GM19438 (cell line): ENCODE data around the gene WNT7A.

Source experiments
- ATAC-seq: cut with Tn5 transposase; IDR thresholded peaks from one replicate; pipeline ENCODE4 v1.9.1; 2021; ENCODE audit warnings: low read depth; ENCODE audit not compliant: unreplicated experiment

Gene WNT7A

GRCh38 chr3:13776253-13777050 lies 103.4 kb downstream of the WNT7A start:
- ATAC-seq = no peak

- no peak for ATAC-seq
Observed at GRCh38 chr3:13772885-13773745, 106.8 kb downstream of the WNT7A start.

DNA sequence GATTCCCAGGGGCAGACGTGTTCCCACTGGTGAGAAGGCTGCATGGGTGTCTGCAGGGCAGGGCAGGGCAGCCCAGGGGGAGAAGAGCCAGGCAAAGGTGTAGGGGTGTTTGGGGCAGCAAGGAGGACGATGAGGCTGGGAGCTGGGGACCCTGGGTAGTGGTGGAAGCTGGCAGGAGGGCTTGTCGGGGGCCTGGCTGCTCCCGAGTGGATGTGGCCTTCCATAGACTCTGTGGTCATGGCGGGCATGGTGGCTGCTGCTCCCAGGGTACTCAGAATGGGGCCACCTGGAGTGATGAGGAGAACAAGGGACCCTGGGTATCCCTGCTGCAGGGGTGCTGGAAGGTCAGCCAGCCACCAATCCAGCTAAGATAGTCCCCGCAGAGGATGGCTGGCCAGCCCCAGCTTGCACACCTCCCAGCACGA lies 107.5 kb downstream of the WNT7A start:
- no peak for ATAC-seq

- ATAC-seq = no peak
Observed at GRCh38 chr3:13771496-13771895, 108.4 kb downstream of the WNT7A start.

DNA sequence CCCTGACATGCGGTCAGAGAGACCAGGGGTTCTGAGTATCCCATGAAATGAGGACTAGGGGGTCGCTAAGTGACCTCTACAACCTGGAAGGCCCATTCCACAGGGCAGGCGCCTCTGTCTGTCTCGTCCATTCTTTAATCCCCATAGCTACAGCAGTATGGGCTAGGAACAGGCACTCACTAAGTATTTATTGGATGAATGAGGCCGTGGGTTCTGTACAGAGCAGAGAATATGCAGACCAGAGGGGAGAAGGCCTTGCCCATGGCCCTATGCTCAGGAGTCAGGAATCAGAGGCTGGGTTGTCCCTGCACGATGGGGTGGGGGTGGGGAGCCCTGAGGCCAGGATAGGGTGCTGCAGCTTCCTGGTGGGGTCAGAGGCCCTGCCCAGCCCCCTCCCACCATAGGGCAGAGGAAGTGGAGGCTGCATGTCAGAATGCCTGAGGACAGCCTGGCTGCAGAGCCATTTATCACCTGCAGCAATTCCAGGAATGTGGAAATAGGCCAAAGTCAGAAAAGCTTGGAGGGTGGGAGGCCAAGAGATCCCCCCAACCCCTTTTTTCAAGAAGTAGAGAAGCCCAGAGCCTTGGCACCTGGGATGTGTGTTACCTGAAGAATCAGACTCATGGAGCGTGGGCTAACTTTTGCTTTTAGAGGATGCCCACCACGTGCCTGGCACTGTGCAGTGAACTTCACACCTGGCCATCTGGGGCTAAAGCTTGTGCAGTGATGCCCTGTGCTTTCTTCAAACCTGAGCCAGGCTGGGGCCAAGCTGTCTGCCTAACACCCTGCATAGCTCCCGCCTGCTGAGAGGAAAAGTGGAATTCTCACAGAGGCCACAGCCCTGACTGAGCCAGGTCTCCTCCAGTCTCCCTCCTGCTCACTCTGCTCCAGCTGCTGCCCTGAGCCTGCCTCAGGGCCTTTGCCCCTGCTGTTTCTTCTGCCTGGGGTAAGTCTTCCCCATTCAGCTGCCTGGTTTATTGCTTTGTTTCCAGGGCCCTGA lies 109.4 kb downstream of the WNT7A start:
- ATAC-seq = no peak

DNA sequence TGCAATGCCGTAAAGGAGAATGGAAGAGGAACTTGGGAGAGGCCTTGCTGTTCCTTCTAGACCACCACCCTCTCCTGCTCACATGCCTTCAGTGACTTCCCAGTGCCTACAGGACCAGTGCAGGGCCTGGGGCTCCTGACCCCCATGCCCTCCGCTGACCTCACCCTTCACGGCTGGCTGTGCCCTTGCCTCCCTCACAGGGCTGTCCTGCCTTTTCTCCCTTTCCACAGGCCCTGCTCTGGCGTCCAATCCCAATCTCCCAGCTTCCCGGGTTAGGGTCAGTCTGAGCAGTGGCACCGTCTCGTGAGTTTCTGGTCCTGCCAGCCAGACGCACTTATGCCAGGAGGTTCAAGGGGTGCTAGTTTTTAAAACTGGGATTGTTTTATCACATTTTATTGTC lies 110.4 kb downstream of the WNT7A start:
- ATAC-seq = no peak

DNA sequence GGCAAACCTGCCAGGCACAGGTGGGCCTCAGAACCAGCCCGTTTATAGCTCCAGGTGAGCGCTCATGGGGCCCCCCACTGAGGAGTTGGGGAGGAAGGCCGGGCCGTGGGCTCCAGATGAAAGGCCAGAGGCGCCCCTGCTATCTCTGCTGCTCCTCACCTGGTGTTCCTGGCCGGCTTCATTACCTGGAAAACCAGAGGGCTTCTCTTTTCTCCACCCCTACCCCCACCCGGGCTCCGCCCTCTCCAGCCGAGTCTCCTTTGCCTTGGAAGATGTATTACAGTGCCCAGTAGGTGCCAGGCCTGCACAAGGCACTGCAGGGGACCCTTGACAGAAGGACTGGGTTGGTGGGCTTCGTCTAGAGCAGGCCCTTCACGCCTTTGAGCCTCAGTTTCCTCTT lies 111.4 kb downstream of the WNT7A start:
- no peak for ATAC-seq

DNA sequence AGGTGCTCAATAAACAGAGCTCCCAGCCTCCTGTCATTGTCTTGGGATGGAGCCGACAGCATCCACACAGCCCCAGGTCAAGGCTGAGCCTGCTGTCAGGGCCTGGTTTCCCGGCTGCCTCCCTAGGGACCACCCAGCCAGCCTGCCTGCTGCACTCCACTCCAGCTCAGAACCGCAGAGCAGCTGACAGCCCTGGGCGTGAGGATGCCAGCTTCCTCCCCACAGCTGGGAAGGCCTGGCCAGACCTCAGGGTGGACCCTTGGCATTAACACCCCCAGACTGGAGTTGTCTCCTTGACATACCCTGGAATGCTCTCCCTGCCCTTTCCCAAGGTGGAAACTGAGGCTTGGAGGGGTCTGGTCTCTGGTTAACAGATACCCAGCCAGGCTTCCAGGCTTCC lies 112.0 kb downstream of the WNT7A start:
- ATAC-seq = no peak

GRCh38 chr3:13767030-13767429 lies 112.8 kb downstream of the WNT7A start:
- ATAC-seq = no peak
